Measurements from ENCODE around the gene ENKUR.

GRCh38 chr10:25052012-25052411, 36.1 kb upstream of the ENKUR start:
- TF ChIP-seq, protein P1, sequence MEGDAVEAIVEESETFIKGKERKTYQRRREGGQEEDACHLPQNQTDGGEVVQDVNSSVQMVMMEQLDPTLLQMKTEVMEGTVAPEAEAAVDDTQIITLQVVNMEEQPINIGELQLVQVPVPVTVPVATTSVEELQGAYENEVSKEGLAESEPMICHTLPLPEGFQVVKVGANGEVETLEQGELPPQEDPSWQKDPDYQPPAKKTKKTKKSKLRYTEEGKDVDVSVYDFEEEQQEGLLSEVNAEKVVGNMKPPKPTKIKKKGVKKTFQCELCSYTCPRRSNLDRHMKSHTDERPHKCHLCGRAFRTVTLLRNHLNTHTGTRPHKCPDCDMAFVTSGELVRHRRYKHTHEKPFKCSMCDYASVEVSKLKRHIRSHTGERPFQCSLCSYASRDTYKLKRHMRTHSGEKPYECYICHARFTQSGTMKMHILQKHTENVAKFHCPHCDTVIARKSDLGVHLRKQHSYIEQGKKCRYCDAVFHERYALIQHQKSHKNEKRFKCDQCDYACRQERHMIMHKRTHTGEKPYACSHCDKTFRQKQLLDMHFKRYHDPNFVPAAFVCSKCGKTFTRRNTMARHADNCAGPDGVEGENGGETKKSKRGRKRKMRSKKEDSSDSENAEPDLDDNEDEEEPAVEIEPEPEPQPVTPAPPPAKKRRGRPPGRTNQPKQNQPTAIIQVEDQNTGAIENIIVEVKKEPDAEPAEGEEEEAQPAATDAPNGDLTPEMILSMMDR (IDR thresholded peaks at IDR 0.05) = no peak
- no peak for TF ChIP-seq POLR2A (IDR thresholded peaks at IDR 0.05)

All from right lobe of liver (tissue), 4 donors.